ENCODE data around the gene HLA-DPA1.

Gene HLA-DPA1

DNA sequence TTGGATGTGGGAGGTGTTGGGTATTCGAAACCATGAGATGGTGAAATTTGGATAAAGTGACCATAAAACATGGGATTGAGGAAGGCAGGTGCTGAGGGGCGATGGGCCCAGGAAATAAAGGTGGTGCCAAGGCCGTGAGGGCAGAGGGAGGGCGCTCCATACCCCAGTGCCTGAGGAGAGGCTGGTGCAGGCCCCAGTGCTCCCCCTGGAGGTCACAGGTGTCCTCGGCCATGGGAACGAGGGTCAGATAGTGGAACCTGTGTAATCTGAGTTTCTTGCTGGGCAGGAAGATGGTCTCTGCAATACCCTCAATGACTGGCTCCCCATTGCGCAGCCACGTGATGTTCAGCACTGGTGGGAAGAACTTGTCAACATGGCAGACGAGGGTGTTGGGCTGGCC, 18.5 kb upstream of the HLA-DPA1 start:
- Histone ChIP-seq H3K27ac (no peak overlapping the region), H3K4me3 (no peak overlapping the region)

DNA sequence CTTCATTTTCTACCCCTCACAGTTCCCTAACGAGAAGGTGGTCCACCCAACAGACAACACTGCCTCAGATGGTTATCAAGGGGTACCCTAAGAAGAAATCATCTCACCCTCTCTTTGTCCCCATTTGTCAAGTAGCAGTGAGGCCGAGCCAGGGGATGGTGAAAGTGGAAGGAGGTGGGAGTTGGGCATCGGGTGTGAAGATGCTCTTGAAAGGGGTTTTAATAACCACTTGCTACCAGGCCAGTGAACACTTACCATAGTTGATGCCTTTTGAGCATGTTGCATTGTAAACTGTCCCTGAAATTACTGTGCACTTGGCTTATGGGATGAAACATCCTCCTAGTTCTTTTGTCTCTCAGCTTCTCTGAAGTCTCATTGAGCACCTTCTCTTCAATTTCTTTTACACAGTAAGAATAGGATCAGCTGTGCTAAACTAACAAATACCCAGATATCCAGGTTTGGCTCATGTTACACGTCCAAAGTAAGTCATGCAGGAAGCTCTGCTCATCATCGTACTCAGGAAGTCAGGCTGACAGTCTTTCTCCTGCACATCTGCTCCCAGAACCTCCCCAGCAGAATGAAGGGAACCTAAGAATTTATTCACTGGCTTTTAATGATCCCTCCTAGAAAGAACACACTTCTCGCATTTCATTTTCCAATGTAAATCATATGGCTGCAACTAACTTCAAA, 15.6 kb upstream of the HLA-DPA1 start:
- H3K4me3 ChIP-seq, result no peak overlapping the region
- H3K27ac ChIP-seq, result no peak overlapping the region

DNA sequence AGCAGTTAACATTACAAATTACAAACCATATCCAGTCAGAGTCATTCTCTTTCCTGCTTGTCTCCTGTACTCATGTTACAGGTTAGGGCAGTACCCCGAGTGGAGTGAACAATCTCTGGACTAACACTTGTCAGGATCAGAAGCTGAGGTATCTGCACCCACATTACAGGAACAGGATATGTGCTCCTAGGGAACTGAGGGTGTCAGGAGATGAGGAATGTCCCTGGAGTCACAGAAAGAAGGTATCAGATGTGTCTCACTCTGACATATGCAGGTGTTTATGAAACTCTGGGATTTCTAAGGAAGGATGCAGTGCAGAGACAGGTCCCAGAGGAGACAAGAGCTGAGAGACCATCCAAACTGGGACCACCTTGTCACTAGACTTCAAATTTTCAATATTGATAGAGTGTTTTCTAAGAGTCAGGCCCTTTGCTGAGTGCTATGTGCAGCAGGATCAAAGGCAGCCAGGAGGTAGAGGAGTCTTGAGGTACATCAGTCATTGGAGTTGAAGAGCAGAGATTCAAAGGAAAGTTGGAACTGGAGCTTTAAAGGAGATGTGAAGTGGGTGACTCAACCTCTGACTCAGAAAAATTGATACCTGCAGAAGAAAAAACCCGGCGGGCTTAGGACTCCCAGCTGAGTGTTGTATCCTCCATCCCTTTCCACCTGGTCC, 14.9 kb upstream of the HLA-DPA1 start:
- no peak overlapping the region for H3K4me3 ChIP-seq
- no peak overlapping the region for H3K27ac ChIP-seq

DNA sequence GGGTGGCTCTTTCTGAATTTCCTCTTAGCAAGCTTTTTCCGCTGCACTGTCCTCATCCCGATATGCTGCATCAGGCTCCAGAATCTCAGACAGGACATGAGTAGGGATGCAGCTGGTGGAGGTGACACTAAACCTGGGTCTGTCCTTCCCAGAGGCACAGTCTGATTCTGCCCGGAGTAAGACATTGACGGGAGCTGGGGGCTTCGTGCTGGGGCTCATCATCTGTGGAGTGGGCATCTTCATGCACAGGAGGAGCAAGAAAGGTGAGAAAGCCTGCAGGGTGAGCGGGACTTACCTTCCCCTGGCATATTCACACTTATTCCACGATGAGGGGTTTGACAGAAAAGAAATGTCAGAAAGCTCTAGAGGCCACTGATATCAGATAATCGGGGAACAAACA, 12.2 kb upstream of the HLA-DPA1 start:
- no peak overlapping the region for H3K27ac ChIP-seq

DNA sequence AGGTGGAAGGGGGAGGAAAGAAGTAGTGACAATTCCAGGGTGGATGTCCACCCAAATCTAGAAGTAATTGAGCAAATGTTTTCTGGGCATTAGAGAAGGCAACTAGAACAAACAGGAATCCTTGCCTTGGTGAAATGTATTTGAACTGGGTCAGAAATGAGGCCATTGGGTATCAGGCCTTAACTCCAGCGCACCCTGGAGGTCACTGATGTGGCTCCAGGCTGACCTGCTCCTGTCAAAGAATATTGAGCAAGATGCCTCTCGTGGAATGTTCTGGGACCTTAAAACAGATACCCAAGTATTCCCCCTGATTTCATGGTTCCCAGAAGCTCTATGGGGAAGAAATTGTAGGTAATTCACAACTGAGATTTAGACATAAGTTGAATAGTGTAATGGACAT, 9.3 kb upstream of the HLA-DPA1 start:
- Histone ChIP-seq H3K27ac (no peak overlapping the region), H3K4me3 (no peak overlapping the region)

More for the DNA sequence above, 12.2 kb upstream of the HLA-DPA1 start:
- H3K4me3 ChIP-seq, result no peak overlapping the region

DNA sequence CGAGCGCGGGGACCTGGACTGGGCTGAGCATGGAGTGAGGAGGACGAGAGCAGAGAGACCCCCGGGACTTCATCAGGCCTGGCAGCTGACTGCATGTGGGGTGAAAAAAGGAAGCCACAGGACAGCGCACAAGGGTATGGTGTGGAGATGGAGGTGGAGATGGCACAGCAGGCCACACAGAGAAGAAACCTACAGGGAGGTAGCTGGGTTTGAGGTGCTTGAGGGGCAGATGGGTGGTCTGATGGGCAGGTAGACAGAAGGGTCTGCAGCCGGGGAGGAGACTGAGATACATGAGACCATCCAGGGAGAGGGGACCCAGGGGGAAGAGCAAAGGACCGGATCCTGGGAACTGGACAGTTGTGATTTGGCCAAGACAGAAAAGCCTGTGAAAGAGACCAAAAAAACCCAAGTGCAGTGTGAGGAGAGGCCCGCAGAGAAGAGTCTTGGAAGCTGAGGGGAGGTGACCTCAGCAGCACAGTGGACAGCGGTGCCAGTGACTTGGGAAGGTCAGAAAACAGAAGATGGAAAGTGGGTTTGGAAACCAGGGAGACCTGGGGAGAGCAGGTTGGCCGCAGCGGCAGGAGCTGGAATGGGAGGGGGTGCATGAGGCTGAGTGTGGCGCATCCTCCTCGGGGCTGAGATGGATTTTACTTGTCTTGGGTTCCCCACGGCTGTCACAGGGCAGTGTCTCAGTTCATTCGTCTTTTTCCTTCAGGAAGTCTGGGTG, 7.8 kb upstream of the HLA-DPA1 start:
- H3K4me3 ChIP-seq, result peak overlapping the region; percentile 11 to 37 (median 25)
- H3K27ac ChIP-seq, result peak overlapping the region in 16 of 21 experiments; percentile 10 to 78 (median 54)

DNA sequence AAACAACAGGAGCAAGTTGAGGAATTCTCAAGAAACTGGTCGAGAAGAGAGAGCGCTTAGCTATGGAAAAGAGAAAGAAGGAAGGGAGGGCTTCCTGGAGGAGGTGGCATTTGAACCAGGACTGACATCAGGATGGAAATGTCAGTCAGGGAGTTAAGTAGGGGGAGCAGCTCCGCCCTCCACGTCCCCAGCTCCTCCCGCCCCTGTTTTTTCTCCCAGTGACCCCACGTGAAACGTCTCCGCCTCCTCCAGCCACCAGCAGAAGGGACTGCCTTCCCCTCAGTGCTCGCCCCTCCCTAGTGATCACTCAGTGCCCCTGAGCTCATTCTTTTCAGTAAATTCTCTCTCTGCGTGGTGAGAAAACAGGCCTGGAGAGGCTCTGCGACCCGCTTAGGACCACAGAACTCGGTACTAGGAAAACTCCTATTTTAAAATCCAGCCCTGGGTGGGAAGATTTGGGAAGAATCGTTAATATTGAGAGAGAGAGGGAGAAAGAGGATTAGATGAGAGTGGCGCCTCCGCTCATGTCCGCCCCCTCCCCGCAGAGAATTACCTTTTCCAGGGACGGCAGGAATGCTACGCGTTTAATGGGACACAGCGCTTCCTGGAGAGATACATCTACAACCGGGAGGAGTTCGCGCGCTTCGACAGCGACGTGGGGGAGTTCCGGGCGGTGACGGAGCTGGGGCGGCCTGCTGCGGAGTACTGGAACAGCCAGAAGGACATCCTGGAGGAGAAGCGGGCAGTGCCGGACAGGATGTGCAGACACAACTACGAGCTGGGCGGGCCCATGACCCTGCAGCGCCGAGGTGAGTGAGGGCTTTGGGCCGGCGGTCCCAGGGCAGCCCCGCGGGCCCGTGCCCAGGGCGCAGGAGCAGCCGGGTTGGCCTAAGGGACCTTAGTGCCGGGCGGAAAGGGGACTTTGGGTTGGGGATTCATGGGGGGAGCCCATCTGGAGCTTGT, 7.0 kb upstream of the HLA-DPA1 start:
- Histone ChIP-seq H3K27ac (peak overlapping the region in 18 of 21 experiments; percentile 4 to 78 (median 54)), H3K4me3 (peak overlapping the region; percentile 11 to 37 (median 25))

DNA sequence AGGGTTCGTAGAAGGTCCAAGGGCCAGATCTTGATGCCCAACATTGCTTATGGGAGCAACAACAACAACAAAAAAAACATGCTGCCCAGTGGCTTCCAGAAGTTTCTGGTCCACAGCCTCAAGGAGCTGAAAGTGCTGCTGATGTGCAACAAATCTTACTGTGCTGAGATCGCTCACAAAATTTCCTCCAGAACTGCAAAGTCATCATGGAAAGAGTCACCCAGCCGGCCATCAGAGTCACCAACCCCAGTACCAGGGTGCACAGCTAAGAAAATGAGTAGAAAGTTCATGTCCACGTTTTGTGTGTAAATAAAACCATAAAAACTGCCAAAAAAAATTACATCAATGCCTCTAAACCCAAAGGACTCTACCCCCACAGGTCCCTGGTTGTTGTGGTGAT, 6.1 kb upstream of the HLA-DPA1 start:
- Histone ChIP-seq H3K4me3 (peak overlapping the region in 2 of 7 experiments; percentile 20 to 37), H3K27ac (peak overlapping the region in 1 of 21 experiments; percentile 61)

DNA sequence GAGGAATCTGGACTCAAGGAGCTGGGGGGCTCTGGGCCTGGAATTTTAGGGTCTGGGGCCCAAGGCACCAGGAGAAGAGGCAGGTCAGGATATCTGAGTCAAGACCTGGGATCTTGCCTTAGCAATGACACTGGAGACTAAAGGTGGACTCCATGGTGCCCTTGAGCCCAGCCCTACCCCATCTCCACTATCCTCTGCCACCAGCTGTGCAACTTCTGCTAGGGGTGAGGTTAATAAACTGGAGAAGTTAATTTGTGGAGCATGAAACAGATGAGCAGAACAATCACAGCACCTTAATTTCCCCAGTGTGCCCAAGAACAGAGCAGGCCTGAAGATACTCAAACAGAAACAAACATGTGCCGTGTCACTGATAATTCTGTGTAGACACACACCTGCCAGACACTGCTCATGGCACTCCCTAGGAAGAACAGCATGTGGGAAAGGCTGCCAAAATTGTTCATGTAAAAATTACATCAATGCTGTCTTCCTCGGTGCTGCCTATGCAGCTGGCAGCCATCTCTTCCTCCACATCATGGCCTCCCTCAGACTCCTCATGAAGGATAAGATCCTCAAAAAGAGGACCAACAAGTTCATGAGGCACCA, 5.6 kb upstream of the HLA-DPA1 start:
- H3K4me3 ChIP-seq, result peak overlapping the region in 1 of 7 experiments; percentile 44
- H3K27ac ChIP-seq, result peak overlapping the region in 3 of 21 experiments; percentile 7 to 61 (median 21)

DNA sequence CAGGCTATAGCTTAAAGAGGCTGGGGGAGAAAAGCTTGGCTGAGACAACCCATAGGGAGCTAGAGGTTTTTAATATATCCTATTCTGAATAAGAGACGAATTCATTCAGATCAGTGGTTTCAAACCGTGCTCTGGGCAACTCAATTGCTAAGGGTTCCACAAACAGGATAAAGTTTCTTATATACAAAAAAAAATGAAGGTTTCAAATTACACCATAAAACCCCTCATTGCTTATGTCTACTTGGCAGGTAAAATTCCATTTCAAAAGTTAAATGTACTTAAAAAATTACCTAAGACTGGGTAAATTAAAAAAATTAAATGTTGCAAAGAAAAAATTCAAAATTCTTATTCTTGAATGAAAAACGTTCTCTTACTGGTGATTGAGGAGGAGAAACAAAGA, 5.0 kb upstream of the HLA-DPA1 start:
- Histone ChIP-seq H3K27ac (peak overlapping the region in 1 of 21 experiments; percentile 7), H3K4me3 (peak overlapping the region in 3 of 7 experiments; percentile 8 to 44 (median 16))

DNA sequence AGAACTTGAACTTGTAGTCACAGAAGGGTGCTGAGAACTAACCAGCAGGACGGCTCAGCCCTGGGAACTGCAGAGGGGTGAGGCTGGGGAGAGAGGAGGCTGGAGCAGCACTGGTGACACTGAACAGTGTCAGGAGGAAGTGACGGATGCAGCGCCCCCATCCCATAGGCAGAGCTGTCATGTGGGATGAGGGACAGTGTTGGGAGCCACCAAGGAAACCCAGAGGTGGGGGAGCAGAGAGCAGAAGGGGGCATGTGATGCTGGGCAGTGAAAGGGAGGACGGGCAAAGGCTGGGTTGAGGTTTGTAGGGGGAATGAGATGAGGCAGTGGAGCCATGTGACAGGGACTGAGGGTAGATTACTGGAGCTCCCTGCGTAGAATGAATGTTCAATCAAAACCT, 4.5 kb upstream of the HLA-DPA1 start:
- H3K27ac ChIP-seq, result peak overlapping the region in 3 of 21 experiments; percentile 13 to 43 (median 43)
- H3K4me3 ChIP-seq, result peak overlapping the region in 4 of 7 experiments; percentile 0 to 44 (median 12)

DNA sequence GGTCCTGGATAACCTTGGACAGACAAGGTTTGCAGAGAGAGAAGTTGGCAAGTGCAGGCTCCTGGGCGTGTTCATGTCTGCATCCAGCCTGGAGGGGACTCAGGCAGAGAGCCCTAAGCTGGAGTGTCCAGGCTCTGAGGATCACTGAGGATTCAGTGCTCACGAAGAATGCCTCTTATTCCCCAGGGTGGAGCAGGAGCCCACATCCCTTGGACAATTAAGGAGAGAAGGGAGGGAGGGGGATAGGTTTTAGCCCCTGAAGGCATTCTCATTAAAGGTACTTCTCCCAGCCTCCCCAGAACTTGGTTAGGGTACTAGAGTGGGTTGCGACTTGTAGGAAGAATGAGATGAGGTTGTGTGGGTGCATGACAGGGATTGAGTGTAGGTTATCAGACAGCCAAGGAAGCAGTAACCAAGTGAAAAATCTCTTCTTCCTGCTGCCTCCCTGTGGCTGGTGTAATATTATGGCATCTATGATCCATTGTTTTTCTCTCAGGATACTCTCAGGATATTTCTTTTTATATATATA, 3.0 kb upstream of the HLA-DPA1 start:
- peak overlapping the region; percentile 11 to 87 (median 76) for H3K27ac ChIP-seq
- peak overlapping the region; percentile 28 to 44 (median 34) for H3K4me3 ChIP-seq

DNA sequence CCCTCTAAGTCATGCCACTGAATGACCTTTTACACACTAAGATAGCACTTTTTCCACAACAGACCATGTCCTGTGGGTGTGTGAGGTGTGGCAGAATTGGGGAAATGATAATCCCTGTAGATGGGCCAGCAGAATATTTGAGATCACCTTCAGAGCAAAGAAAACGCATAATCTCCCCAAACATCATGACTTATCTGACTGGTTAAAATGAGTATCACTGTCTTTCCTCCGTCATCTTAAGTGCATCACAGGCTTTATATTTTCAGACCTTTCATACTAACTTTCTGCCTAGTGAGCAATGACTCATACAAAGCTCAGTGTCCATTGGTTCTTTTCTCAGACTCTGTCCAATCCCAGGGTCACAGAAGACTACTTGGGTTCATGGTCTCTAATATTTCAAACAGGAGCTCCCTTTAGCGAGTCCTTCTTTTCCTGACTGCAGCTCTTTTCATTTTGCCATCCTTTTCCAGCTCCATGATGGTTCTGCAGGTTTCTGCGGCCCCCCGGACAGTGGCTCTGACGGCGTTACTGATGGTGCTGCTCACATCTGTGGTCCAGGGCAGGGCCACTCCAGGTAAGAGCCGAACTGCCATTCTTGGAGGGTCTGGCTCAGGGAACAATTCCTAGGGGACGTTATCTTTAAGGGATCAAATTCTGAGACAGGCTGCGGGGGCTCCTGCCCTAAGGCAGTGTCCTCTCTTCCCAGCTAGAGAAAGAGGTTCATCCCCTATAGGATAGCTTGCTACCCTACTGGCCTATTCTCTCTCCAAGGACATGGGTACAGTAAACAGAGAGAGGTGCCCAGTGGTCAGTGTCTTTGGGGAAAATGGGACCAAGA, 2.3 kb upstream of the HLA-DPA1 start, which contains the start of gene HLA-DPB1:
Gene HLA-DPB1 (plus strand): TSS at position 423 of the 838 bp plus-strand sequence. CDS start 52 bp downstream, at position 475.
- Histone ChIP-seq H3K4me3 (peak within 1 kb of the TSS; percentile 28 to 44 (median 34)), H3K27ac (peak within 1 kb of the TSS; percentile 28 to 87 (median 76))

DNA sequence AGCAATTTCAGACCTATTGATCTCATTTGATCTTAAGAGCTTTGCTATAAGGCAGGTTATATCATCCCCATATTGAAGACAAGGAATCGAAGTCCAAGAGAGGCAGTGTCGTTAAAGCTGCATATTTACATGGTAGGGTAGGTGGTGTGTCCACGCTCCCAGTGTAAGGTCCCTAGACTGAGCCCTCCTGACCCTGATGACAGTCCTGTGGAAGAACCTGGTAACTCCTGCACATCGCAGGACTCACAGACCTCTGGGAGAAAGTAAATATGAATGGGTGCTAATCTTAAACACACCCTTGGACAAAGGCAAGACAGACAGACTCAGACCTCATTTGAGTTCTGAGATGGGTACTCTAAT, 1.7 kb upstream of the HLA-DPA1 start:
- H3K27ac ChIP-seq, result peak overlapping the region in 19 of 21 experiments; percentile 6 to 87 (median 70)
- no peak overlapping the region for H3K4me3 ChIP-seq

DNA sequence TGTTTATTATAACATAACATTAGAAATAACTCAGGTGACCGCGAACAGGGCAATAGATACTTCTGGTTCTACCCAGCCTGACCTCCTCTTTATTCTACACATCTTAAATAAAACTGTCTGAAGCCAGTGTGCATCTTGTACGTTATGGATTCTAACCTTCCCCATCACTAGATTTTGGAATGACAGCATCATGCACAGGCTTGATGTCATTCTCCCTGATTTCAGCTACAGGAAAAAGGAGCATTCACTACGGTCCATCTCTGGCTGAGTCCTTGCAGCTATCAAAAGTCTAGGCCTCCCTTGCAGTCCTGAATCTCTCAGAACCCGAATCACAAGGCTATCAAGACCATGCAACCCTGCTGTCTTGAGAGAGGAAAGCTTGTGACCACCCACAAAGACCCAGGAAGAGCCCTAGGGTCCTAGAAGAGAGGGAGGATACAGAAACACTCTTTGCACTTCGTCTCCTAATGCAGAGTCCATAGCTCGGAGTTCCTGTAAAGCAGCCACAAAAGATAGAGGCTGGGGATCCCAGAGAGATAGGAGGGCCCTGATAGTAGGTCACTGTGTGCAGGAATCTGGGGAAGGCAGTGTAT, 845 bp downstream of the HLA-DPA1 start:
- peak overlapping the region in 6 of 7 experiments; percentile 19 to 38 (median 30) for H3K4me3 ChIP-seq
- H3K27ac ChIP-seq, result peak overlapping the region in 18 of 21 experiments; percentile 14 to 87 (median 69)

DNA sequence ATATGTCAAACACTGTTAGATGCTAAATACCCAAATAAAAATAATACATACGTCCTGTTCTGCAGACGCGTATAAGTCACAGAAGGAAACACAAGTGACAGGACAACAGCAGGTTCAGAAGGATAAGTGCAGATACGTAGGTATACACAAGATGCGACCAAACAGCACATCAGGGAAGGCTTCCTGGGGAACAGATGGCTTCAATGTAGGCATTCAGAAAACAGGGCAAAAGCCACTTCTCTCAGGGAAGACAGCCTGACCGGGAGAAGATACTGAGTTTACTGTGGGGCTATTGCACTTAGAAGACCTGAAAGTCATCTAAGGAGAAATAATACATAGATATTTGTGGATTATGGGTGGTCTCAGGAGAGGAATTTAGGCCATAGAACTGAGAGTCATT, 1.9 kb downstream of the HLA-DPA1 start:
- Histone ChIP-seq H3K4me3 (peak overlapping the region in 5 of 7 experiments; percentile 27 to 38 (median 33)), H3K27ac (peak overlapping the region in 7 of 21 experiments; percentile 21 to 86 (median 44))

DNA sequence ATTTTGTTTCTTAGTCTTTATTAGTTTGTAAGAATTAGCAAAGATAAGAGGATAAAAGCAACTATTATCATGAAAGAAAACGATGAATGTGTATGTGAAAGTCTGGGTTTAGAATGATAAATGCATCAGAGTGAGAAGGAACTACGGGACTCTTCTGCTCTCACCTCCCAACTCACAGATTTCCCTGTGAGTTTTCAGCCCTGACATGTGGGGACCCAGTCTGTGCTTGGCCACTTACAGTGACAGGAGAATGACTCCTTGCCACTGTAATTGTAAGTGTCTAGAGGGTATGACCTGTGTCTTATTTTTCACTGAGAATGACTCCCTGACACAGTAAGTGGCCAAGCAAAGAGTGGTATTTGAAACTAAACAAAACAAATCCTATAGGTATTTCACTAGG, 2.5 kb downstream of the HLA-DPA1 start:
- H3K4me3 ChIP-seq, result peak overlapping the region in 4 of 7 experiments; percentile 27 to 38 (median 36)
- H3K27ac ChIP-seq, result peak overlapping the region in 3 of 21 experiments; percentile 40 to 86 (median 67)

Measured in skin epidermis (tissue), 12 donors.